GM23248 (cell line): ENCODE results near the gene LCLAT1.

ENCODE experiments used
- EZH2 ChIP-seq: fragments of 200-600 bp; sonication (generic); IDR thresholded peaks from 2 replicates; pipeline ENCODE4 v1.6.1; 2018; ENCODE audit warnings: antibody characterized with exemption, mild to moderate bottlenecking; ENCODE audit not compliant: insufficient read depth, poor library complexity, severe bottlenecking
- EZH2phosphoT487 ChIP-seq: fragments of 200-600 bp; sonication (generic); IDR thresholded peaks from 2 replicates; pipeline ENCODE4 v1.6.1; 2018; ENCODE audit warnings: antibody characterized with exemption, moderate library complexity, mild to moderate bottlenecking, low read depth; ENCODE audit not compliant: insufficient read depth

DNA sequence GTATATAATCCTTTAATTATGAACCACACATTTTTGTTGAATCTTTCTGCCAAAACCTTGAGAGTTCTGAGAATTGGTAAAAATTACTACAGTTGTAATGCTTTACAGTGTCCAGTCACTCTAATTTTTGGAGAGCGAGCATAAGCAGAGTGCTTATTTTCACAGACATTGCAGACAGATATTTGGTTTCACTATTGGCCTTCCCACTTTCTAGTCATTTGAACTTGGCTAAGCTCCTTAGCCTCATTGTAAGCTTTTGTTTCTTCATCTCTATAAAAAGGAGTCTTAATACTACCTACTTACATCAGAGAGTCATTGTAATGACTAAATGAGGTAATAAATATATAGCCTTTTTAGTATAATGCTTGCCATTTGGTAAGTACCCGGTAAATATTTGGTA is 80.4 kb downstream of the LCLAT1 start:
- TF ChIP-seq EZH2, result no peak
- TF ChIP-seq EZH2phosphoT487, result no peak
